ENCODE data around the gene RPS23. TPM values are rescaled to one million over a fixed set of nuclear protein-coding genes. Genes with fewer than 3 reads are reported as not detected.
"Not testable (repeated sequence)": the region's sequence is repeated elsewhere in the genome, so short reads cannot be mapped to it uniquely, and the experiment has no call there.

The RPS23 gene
- total and polyA plus RNA-seq, 12 donors, result 927 to 3,427 (median 1,119) TPM

DNA sequence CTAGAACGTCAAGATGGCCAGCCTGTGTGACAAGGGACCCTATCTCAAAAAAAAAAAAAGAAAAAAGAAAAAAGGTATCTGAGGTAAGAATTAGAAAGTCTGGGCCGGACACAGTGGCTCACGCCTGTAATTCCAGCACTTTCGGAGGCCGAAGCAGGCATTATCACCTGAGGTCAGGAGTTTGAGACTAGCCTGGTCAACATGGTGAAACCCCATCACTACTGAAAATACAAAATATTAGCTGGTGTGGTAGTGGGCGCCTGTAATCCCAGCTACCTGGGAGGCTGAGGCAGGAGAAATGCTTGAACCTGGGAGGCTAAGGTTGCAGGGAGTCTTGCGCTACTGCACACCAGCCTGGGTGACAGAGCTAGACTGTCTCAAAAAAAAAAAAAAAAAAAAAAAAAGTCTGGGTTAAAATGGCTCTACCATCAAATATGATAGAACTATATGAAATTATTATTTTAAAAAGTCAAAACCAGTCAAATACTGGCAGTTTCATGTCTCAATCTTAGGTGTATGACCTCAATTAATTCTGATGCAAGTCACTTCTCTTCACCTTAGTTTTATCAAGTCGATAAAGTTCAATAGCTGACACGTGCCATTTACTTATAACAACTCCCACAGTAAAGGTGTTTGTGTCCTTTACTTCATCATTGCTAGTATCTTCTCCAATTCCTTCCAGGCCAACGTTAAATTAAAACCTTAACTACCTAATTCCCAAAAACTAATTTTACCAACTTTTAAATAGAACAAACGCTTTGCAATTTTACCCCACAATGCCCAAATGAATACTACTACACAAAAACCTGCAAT, 1.1 kb downstream of the RPS23 start:
- TF ChIP-seq CTCF (IDR thresholded peaks at IDR 0.05), result no peak
- intact Hi-C loops (cut with DNase I), result no loop called here
- peak overlapping the region; percentile 75 to 95 (median 83) for H3K4me3 ChIP-seq
- WGBS, 2 donors, result 73 to 74% methylated on average over 11 of the region's 11 CpGs
- H3K4me1 ChIP-seq, result peaks cover 0 to 27% (median 14%) of the 10 kb centered on the region in 9 donors
- no peak for ATAC-seq
- H3K27me3 ChIP-seq, result no peaks in the 10 kb centered on the region
- H3K36me3 ChIP-seq, result peaks cover 0 to 45% (median 15%) of the 10 kb centered on the region in 9 donors
- H3K9me3 ChIP-seq, result no peaks in the 10 kb centered on the region
- DNase-seq, result no peak
- H3K27ac ChIP-seq, result peak overlapping the region in 7 of 10 donors; percentile 77 to 94 (median 86)

DNA sequence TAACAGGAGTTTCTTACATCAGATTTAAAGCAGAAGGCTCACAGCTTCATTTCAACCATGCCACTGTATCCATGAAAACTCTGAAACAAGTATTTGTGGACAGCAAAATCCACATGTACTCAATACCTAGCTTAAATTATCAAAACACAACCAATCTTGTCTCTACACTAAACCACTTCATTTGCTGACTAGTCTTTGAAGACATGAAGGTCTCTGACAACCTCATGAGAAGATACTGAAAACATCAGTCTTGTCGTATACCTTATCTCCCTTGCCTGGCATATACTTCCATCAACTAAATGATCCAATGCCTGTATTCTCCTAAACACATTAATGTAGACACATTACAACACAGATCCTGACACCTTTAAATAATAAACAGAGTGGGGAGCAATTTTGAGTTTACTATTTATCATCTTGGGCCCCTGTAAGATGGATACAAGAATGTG, 2.9 kb downstream of the RPS23 start:
- H3K4me1 ChIP-seq, result peaks cover 0 to 27% (median 14%) of the 10 kb centered on the region in 9 donors
- WGBS, 2 donors, result 40 to 67% methylated on average over 1 of the region's 1 CpG
- H3K4me3 ChIP-seq, result no peak overlapping the region
- no peak for ATAC-seq
- no peak overlapping the region for H3K27ac ChIP-seq
- no peaks in the 10 kb centered on the region for H3K9me3 ChIP-seq
- intact Hi-C loops (cut with DNase I), result no loop called here
- peaks cover 0 to 45% (median 15%) of the 10 kb centered on the region in 9 donors for H3K36me3 ChIP-seq
- H3K27me3 ChIP-seq, result no peaks in the 10 kb centered on the region
- no peak for TF ChIP-seq CTCF (IDR thresholded peaks at IDR 0.05)
- DNase-seq, result no peak

- no peak for TF ChIP-seq CTCF (IDR thresholded peaks at IDR 0.05)
- Histone ChIP-seq H3K27ac (no peak overlapping the region), H3K4me1 (peaks cover 0 to 26% (median 14%) of the 10 kb centered on the region in 9 donors), H3K27me3 (no peaks in the 10 kb centered on the region), H3K4me3 (no peak overlapping the region), H3K36me3 (peaks cover 0 to 45% (median 15%) of the 10 kb centered on the region in 9 donors), H3K9me3 (no peaks in the 10 kb centered on the region)
- ATAC-seq (peak in 1 of 8 donors; percentile 11), DNase-seq (no peak)
- intact Hi-C loops (cut with DNase I), result no loop called here
- WGBS, 2 donors, result 77 to 81% methylated on average over 31 of the region's 31 CpGs
Observed at GRCh38 chr5:82274343-82275211, 3.6 kb downstream of the RPS23 start.

DNA sequence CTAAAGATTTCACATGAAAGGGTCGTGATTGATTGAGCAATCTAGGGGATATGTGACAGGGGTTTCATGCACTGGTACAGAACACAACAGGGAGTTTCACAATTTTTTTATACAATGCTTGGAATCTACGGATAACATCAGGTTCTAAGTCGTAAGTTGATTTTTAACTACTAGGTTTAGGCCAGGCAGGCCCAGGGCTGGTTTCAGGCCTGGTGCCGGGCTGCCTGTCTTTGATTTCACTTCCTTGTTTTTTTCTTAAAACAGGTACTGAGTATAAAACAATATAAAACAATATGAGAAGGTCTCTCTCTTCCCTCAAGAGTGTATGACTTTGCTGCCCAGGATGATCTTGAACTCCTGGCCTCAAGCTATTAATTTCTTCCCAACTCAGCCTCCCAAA, 4.7 kb downstream of the RPS23 start:
- WGBS, 2 donors, result 90 to 91% methylated on average over 4 of the region's 4 CpGs
- ATAC-seq; H3K9me3 ChIP-seq; H3K27ac ChIP-seq; H3K4me3 ChIP-seq; intact Hi-C loops (cut with DNase I); DNase-seq; H3K27me3 ChIP-seq: not testable (repeated sequence)
- peaks cover 0 to 48% (median 15%) of the 10 kb centered on the region in 9 donors for H3K36me3 ChIP-seq
- peaks cover 0 to 18% (median 14%) of the 10 kb centered on the region in 9 donors for H3K4me1 ChIP-seq

DNA sequence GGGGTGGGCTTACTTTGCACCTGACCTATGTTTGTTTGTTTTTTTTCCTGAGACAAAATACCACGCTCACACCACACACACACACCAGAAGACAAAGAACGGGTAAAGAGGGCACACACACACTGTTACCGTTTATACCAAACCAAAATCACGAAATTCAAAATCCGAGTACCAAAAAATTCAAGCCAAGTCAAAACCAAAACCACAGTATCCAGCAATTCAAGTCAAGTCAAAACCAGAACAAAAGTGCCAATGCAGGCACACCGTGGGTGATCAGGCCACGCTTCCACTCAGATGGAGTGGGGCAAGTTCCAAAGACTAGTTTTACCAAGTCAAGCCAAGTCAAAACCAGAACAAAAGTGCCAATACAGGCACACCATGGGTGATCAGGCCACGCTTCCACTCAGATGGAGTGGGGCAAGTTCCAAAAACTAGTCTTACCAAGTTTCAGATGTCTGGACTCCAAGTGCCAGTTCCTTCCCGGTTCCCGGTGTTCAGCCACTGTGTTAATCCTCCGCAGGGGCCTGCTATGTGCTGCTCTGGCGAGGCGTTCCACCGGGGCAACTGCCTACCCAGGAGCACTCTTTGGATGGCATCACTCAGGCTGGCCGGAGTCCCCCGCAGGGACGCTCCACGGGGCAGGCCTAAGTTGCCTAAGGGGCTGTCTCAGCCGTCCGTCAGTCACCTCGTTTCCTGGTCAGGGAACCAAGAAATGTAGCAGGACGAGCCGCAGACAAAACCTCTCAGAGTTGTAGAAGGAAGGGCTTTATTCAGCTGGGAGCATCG, 5.4 kb downstream of the RPS23 start:
- H3K9me3 ChIP-seq; H3K27me3 ChIP-seq; H3K4me3 ChIP-seq; intact Hi-C loops (cut with DNase I); H3K27ac ChIP-seq; DNase-seq; ATAC-seq: not testable (repeated sequence)
- Histone ChIP-seq H3K36me3 (peaks cover 0 to 50% (median 15%) of the 10 kb centered on the region in 9 donors), H3K4me1 (peaks cover 0 to 18% (median 14%) of the 10 kb centered on the region in 9 donors)
- WGBS, 2 donors, result 88 to 90% methylated on average over 24 of the region's 24 CpGs

- DNase-seq; H3K27ac ChIP-seq; H3K4me3 ChIP-seq; intact Hi-C loops (cut with DNase I); ATAC-seq; H3K27me3 ChIP-seq: not testable (repeated sequence)
- WGBS, 2 donors, result 78 to 81% methylated on average over 2 of the region's 2 CpGs
- Histone ChIP-seq H3K4me1 (peaks cover 0 to 13% (median 0%) of the 10 kb centered on the region in 9 donors), H3K9me3 (peaks cover 0 to 22% (median 0%) of the 10 kb centered on the region in 11 donors), H3K36me3 (peaks cover 0 to 25% (median 2%) of the 10 kb centered on the region in 9 donors)
Observed at GRCh38 chr5:82269363-82269762, 8.8 kb downstream of the RPS23 start.

DNA sequence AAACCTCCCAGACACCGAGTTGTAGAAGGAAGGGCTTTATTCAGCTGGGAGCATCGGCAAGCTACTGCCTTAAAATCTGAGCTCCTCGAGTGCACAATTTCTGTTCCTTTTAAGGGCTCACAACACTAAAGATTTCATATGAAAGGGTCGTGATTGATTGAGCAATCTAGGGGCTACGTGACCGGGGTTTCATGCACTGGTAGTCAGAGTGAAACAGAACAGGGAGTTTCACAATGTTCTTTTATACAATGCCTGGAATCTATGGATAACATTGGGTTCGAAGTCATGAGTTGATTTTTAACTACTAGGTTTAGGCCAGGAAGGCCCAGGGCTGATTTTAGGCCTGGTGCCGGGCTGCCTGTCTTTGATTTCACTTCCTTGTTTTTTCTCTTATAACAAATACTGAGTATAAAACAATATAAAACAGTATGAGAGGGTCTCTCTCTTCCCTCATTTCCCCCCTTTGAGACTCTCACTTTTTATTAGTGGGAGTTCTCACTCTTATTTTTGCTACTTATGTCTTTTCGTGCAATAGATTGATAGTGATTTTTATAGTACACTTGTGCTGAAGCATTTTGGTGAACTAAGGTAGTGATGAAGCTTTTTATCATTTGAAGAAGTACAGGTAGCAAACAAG, 10.7 kb downstream of the RPS23 start:
- H3K36me3 ChIP-seq; H3K27me3 ChIP-seq; H3K27ac ChIP-seq; DNase-seq; intact Hi-C loops (cut with DNase I); H3K4me3 ChIP-seq; ATAC-seq: not testable (repeated sequence)
- 96 to 98% methylated on average over 9 of the region's 9 CpGs for WGBS, 2 donors
- Histone ChIP-seq H3K4me1 (peaks cover 0 to 13% (median 0%) of the 10 kb centered on the region in 9 donors), H3K9me3 (peaks cover 0 to 22% (median 0%) of the 10 kb centered on the region in 11 donors)

Measured in heart right ventricle (tissue), 16 donors.